Kidney (tissue), 14 donors: ENCODE measurements around the gene IRF5. TPM values are rescaled to one million over a fixed set of nuclear protein-coding genes. Genes with fewer than 3 reads are reported as not detected.

Source experiments
- DNase-seq, 5 donors: peaks; one replicate each; pipeline ENCODE4 v3.0.0-alpha.2; 2013 to 2020
- FAIRE-seq: peaks from 2 replicates; lab custom pipeline; 2012; peaks lifted over from hg19 to GRCh38; lab: Jason Lieb, UNC
- H3K27ac ChIP-seq, 2 donors: one replicate each; pipeline ENCODE4 v1.7.0; 2013; ENCODE audit warnings: low read depth in 2 of 2, low read length in 2 of 2, inconsistent platforms in 1 of 2
- H3K27me3 ChIP-seq: one replicate; pipeline ENCODE4 v1.7.1; 2013; ENCODE audit warnings: low read length, inconsistent platforms; ENCODE audit not compliant: control insufficient read depth, insufficient read depth
- H3K36me3 ChIP-seq, 3 donors: one replicate each; pipeline versions ENCODE4 v1.7.0 to v1.7.1; 2013; ENCODE audit warnings: low read length in 3 of 3, control low read depth in 1 of 3, inconsistent platforms in 1 of 3; ENCODE audit not compliant: insufficient read depth in 3 of 3, control insufficient read depth in 2 of 3
- H3K4me1 ChIP-seq, 3 donors: one replicate each; pipeline versions ENCODE4 v1.7.0 to v1.7.1; 2013; ENCODE audit warnings: low read length in 3 of 3, inconsistent platforms in 1 of 3, low read depth in 1 of 3; ENCODE audit not compliant: control insufficient read depth in 2 of 3, insufficient read depth in 2 of 3
- H3K4me3 ChIP-seq, 3 donors: one replicate each; pipeline versions ENCODE4 v1.7.0 to v1.8.1; 2013; ENCODE audit warnings: low read length in 3 of 3, control low read depth in 1 of 3, inconsistent platforms in 1 of 3
- H3K9ac ChIP-seq, 3 donors: one replicate each; pipeline versions ENCODE4 v1.7.0 to v1.7.1; 2013; ENCODE audit warnings: low read length in 3 of 3, control low read depth in 1 of 3, inconsistent platforms in 1 of 3
- H3K9me3 ChIP-seq, 3 donors: one replicate each; pipeline versions ENCODE4 v1.7.0 to v1.7.1; 2013; ENCODE audit warnings: low read length in 3 of 3, control low read depth in 1 of 3, inconsistent platforms in 1 of 3; ENCODE audit not compliant: control insufficient read depth in 2 of 3, insufficient read depth in 1 of 3
- CTCF ChIP-seq: IDR thresholded peaks from 3 replicates; pipeline ENCODE4 v1.5.1; 2012; ENCODE audit warnings: mild to moderate bottlenecking, moderate library complexity, borderline replicate concordance; ENCODE audit not compliant: insufficient read depth; ENCODE audit errors: extremely low read depth
- intact Hi-C: fragments of 100-400 bp; cut with DNase I; formaldehyde crosslinking; loops from one replicate; pipeline ENCODE4 v1.11.1; 2022
- polyA plus RNA-seq: library from polyadenylated mRNA; stranded (reverse); fragments of 350-450 nt; fragmentation: Illumina TruSeq; extraction: RNeasy Lipid Tissue Mini Kit (QIAGEN cat#74804); gene quantifications from one replicate; pipeline ENCODE4 v1.2.3, GENCODE V29; 2014; ENCODE audit warnings: low read depth, low replicate concordance; ENCODE audit not compliant: insufficient read depth
- total RNA-seq: library from RNA; stranded (reverse); fragmentation: NEBNext Ultra II Directional; extraction: Animal tissue kit (Norgen Biotek cat#: 25700); gene quantifications from one replicate; pipeline ENCODE4 v1.2.1, GENCODE V29; 2021
- donor health status: control.
- donor health status: control.
- donor health status: control.
- donor health status: control.
- donor health status: control.
- donor health status: DM: yes; HTN: yes; CAD: no.
- donor health status: Normal renal cell carcinoma (clear cell type).

IRF5 gene
- total and polyA plus RNA-seq, 2 donors from 2014 or later, result 13.0 to 27.1 TPM

GRCh38 chr7:128922496-128923410 is 15.0 kb upstream of the IRF5 start:
- no peak for TF ChIP-seq CTCF

GRCh38 chr7:128923411-128923800 is 14.3 kb upstream of the IRF5 start:
- Histone ChIP-seq H3K4me3 (no peak overlapping the region), H3K4me1 (peaks cover 0 to 9% (median 6%) of the 10 kb centered on the region in 3 donors), H3K36me3 (no peaks in the 10 kb centered on the region), H3K27me3 (no peaks in the 10 kb centered on the region), H3K9me3 (no peaks in the 10 kb centered on the region), H3K9ac (no peak overlapping the region), H3K27ac (no peak overlapping the region)
- TF ChIP-seq CTCF, result no peak
- intact Hi-C loops, result no loop called here
- no peak for FAIRE-seq
- peak in 1 of 5 donors; percentile 17 for DNase-seq

More at GRCh38 chr7:128922496-128923410, 15.0 kb upstream of the IRF5 start:
- no peak overlapping the region for H3K4me3 ChIP-seq
- no peak overlapping the region for H3K9ac ChIP-seq
- H3K4me1 ChIP-seq, result peaks cover 0 to 9% (median 6%) of the 10 kb centered on the region in 3 donors
- H3K27me3 ChIP-seq, result no peaks in the 10 kb centered on the region
- intact Hi-C loops, result no loop called here
- H3K36me3 ChIP-seq, result no peaks in the 10 kb centered on the region
- peak in 1 of 5 donors; percentile 23 for DNase-seq
- no peaks in the 10 kb centered on the region for H3K9me3 ChIP-seq
- no peak overlapping the region for H3K27ac ChIP-seq
- no peak for FAIRE-seq

GRCh38 chr7:128924707-128925588 is 12.8 kb upstream of the IRF5 start:
- no peaks in the 10 kb centered on the region for H3K36me3 ChIP-seq
- TF ChIP-seq CTCF, result no peak
- H3K27ac ChIP-seq, result no peak overlapping the region
- no peak overlapping the region for H3K4me3 ChIP-seq
- no peak overlapping the region for H3K9ac ChIP-seq
- no peaks in the 10 kb centered on the region for H3K9me3 ChIP-seq
- FAIRE-seq, result peak; percentile 6
- no peaks in the 10 kb centered on the region for H3K27me3 ChIP-seq
- H3K4me1 ChIP-seq, result peaks cover 0 to 9% (median 6%) of the 10 kb centered on the region in 3 donors
- intact Hi-C loops, result no loop called here
- DNase-seq, result no peak
